HCT116 (cell line): ENCODE results near the gene KATNBL1.

Experiments used
- CTCF ChIP-seq, 3 experiments: fragments of 200-600 bp in 1 of 3; sonication (generic) in 1 of 3; IDR thresholded peaks in 2 of 3; conservative IDR thresholded peaks in 1 of 3; 2 replicates each; pipeline ENCODE4 v1.5.1; 2012 to 2017; ENCODE audit warnings: low read depth in 2 of 3, low read length in 2 of 3, antibody characterized with exemption in 1 of 3, borderline replicate concordance in 1 of 3, control low read depth in 1 of 3, mild to moderate bottlenecking in 1 of 3, mixed read lengths in 1 of 3, mixed run types in 1 of 3, moderate library complexity in 1 of 3; ENCODE audit not compliant: insufficient read depth in 1 of 3
- POLR2A ChIP-seq: IDR thresholded peaks from 2 replicates; pipeline ENCODE4 v1.7.0; 2011; ENCODE audit warnings: borderline replicate concordance; ENCODE audit not compliant: insufficient read depth, insufficient read length; ENCODE audit errors: extremely low read depth
- SRF ChIP-seq: IDR thresholded peaks from 2 replicates; pipeline ENCODE4 v1.6.1; 2012; ENCODE audit warnings: low read depth
- TCF7L2 ChIP-seq: IDR thresholded peaks from 2 replicates; pipeline ENCODE4 v1.7.0; 2011; ENCODE audit warnings: borderline replicate concordance, inconsistent platforms; ENCODE audit not compliant: insufficient read depth, insufficient read length; ENCODE audit errors: extremely low read depth

- no peak for TF ChIP-seq CTCF (IDR thresholded peaks at IDR 0.05 in 2 of 3, conservative IDR thresholded peaks at IDR 0.05 in 1 of 3; ENCODE audit: borderline replicate concordance in 1 of 3, insufficient read depth in 1 of 3, low read depth in 2 of 3, low read length in 2 of 3)
- TF ChIP-seq SRF, result no peak
- no peak for TF ChIP-seq POLR2A
- no peak for TF ChIP-seq TCF7L2
These were observed 95.2 kb downstream of the KATNBL1 start for GRCh38 chr15:34114739-34115138.
